ENCODE measurements around the gene PNLIPRP2. TPM values are rescaled to one million over a fixed set of nuclear protein-coding genes. Genes with fewer than 3 reads are reported as not detected.

The PNLIPRP2 gene
- total and polyA plus RNA-seq, 4 donors = 0.06 to 1.0 (median 0.08) TPM; not detected in 1

- peaks cover 0 to 7% (median 0%) of the 10 kb centered on the region in 5 donors for H3K4me1 ChIP-seq (ENCODE audit: control insufficient read depth in 5 of 5, insufficient read depth in 5 of 5, low read length in 5 of 5)
- no peak overlapping the region for H3K4me3 ChIP-seq
- no peak overlapping the region for H3K27ac ChIP-seq (ENCODE audit: low read depth in 1 of 2, low read length in 1 of 2)
- 18 to 20% methylated on average over 41 of the region's 41 CpGs for WGBS, 2 donors
- H3K27me3 ChIP-seq (ENCODE audit: control insufficient read depth in 3 of 3, insufficient read depth in 3 of 3, low read length in 2 of 3) = peaks cover 0 to 3% (median 0%) of the 10 kb centered on the region in 3 donors
- DNase-seq (peak in 2 of 3 donors; percentile 63 to 65), ATAC-seq (ENCODE audit: insufficient read depth, low FRiP score) (peak; percentile 45)
- no peak overlapping the region for H3K9ac ChIP-seq (ENCODE audit: insufficient read depth in 1 of 2, low read length in 2 of 2)
- no peak for TF ChIP-seq CTCF (IDR thresholded peaks at IDR 0.05; ENCODE audit: control extremely low read depth, extremely low read depth)
- peaks cover 0 to 1% (median 0%) of the 10 kb centered on the region in 4 donors for H3K36me3 ChIP-seq (ENCODE audit: control insufficient read depth in 4 of 4, insufficient read depth in 4 of 4, low read length in 4 of 4)
- peaks cover 0 to 5% (median 0%) of the 10 kb centered on the region in 4 donors for H3K9me3 ChIP-seq (ENCODE audit: control insufficient read depth in 4 of 4, insufficient read depth in 3 of 4, low read length in 3 of 4)
Measured at GRCh38 chr10:116669832-116670644, 49.3 kb downstream of the PNLIPRP2 start.

GRCh38 chr10:116670706-116671105, 50.0 kb downstream of the PNLIPRP2 start:
- Histone ChIP-seq H3K9me3 (ENCODE audit: control insufficient read depth in 4 of 4, insufficient read depth in 3 of 4, low read length in 3 of 4) (peaks cover 0 to 7% (median 0%) of the 10 kb centered on the region in 4 donors), H3K27me3 (ENCODE audit: control insufficient read depth in 3 of 3, insufficient read depth in 3 of 3, low read length in 2 of 3) (peaks cover 0 to 3% (median 0%) of the 10 kb centered on the region in 3 donors), H3K27ac (ENCODE audit: low read depth in 1 of 2, low read length in 1 of 2) (no peak overlapping the region), H3K36me3 (ENCODE audit: control insufficient read depth in 4 of 4, insufficient read depth in 4 of 4, low read length in 4 of 4) (peaks cover 0 to 2% (median 0%) of the 10 kb centered on the region in 4 donors), H3K4me3 (no peak overlapping the region), H3K4me1 (ENCODE audit: control insufficient read depth in 5 of 5, insufficient read depth in 5 of 5, low read length in 5 of 5) (peaks cover 0 to 3% (median 0%) of the 10 kb centered on the region in 5 donors), H3K9ac (ENCODE audit: insufficient read depth in 1 of 2, low read length in 2 of 2) (no peak overlapping the region)
- DNase-seq (no peak), ATAC-seq (ENCODE audit: insufficient read depth, low FRiP score) (no peak)
- WGBS, 2 donors = 78 to 81% methylated on average over 6 of the region's 6 CpGs
- no peak for TF ChIP-seq CTCF (IDR thresholded peaks at IDR 0.05; ENCODE audit: control extremely low read depth, extremely low read depth)

- peaks cover 0 to 2% (median 0%) of the 10 kb centered on the region in 4 donors for H3K36me3 ChIP-seq (ENCODE audit: control insufficient read depth in 4 of 4, insufficient read depth in 4 of 4, low read length in 4 of 4)
- peaks cover 0 to 3% (median 0%) of the 10 kb centered on the region in 3 donors for H3K27me3 ChIP-seq (ENCODE audit: control insufficient read depth in 3 of 3, insufficient read depth in 3 of 3, low read length in 2 of 3)
- no peak overlapping the region for H3K4me3 ChIP-seq
- no peak overlapping the region for H3K9ac ChIP-seq (ENCODE audit: insufficient read depth in 1 of 2, low read length in 2 of 2)
- peaks cover 0 to 7% (median 0%) of the 10 kb centered on the region in 4 donors for H3K9me3 ChIP-seq (ENCODE audit: control insufficient read depth in 4 of 4, insufficient read depth in 3 of 4, low read length in 3 of 4)
- H3K27ac ChIP-seq (ENCODE audit: low read depth in 1 of 2, low read length in 1 of 2) = no peak overlapping the region
- no peak for TF ChIP-seq CTCF (IDR thresholded peaks at IDR 0.05; ENCODE audit: control extremely low read depth, extremely low read depth)
- no peak for DNase-seq
- no peak for ATAC-seq (ENCODE audit: insufficient read depth, low FRiP score)
- 62 to 68% methylated on average over 5 of the region's 5 CpGs for WGBS, 2 donors
- H3K4me1 ChIP-seq (ENCODE audit: control insufficient read depth in 5 of 5, insufficient read depth in 5 of 5, low read length in 5 of 5) = peaks cover 0 to 1% (median 0%) of the 10 kb centered on the region in 5 donors
Measured at GRCh38 chr10:116671274-116671926, 50.6 kb downstream of the PNLIPRP2 start.
